Activated T-helper 9 cell treated with anti-CD3 and anti-CD28 coated beads, Interleukin-2, amount 50 U/mL, for 16 hours (primary cell): ENCODE data around the gene SIK3.

ENCODE experiments used
- DNase-seq: peaks from one replicate; pipeline ENCODE4 v3.0.0-alpha.2; 2020; ENCODE audit warnings: low read depth

The SIK3 gene

GRCh38 chr11:116970485-116971292 lies 127.5 kb downstream of the SIK3 start:
- DNase-seq: no peak

DNA sequence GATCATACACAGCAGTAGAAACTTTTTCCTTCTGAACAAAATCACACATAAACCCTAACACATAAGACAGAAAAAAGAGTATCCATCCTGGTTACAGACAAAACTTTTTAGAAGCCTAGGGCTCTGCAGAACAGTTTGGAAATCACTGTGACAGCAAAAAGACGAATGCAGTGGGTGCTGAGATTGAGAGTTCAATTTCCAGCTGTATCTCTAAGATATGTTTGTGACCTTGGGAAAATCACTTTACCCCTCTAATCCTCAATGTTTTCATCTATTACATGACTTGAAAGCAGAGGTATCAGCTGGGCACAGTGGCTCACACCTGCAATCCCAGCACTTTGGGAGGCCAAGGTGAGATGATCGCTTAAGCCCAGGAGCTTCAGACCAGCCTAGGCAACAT lies 128.5 kb downstream of the SIK3 start:
- no peak for DNase-seq

- DNase-seq: no peak
Measured at GRCh38 chr11:116964269-116964668, 134.0 kb downstream of the SIK3 start.

- DNase-seq: no peak
Measured at GRCh38 chr11:116963813-116964212, 134.4 kb downstream of the SIK3 start.

DNA sequence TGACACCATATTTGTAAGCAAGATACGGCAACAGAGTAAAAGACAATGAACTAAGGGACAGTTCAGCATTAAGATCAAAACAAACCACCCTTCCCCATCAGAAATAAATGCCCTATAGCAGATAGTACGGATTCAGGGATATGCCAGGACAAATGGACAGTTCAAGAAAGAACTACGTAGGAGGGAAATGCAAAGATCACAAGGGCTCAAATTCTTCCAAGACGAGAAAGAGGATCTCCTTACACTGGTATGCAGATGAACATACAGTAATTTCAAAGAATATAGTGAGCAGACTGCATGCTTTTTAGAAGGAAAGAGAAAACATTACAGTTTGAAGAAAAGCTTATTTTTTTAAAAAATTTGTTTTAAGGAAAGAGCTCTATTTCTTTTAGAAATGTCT lies 136.1 kb downstream of the SIK3 start:
- no peak for DNase-seq

DNA sequence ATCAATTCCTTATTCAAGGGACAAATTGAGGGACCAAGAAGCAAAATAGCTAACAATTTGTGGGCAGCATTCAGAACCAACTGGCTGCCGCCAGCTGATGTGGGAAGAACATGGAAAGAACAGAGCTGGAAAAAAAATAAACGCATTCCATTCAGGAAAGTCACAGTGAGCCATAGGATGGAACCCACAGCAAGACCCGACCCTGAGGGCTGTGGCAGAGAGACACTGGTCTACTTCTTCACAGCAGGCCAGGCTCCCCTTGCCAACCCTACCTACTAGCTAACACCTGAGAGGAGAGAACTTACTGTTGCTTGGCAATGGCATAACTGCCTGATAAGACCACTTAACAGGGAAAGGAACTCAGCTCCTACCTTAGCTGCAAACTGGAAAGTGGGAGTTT lies 137.3 kb downstream of the SIK3 start:
- no peak for DNase-seq

DNA sequence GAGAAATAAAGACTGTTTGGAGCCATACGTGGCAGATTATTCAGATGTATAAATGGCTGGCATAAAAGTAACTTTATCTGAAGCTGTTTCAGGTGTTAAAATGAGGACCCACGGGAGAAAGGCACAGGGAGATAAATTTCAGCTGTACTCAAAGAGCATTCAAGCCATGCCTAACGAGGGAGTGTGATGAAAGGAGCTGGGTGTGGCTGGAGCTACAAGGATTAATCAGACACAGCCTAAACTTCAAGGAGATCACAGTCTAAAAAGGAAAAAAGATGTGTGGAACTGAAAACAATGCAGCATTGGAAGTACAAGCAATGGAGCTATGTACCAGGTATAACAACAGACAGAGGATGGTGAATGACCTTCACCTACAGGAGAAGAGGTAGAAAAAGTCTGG lies 140.0 kb downstream of the SIK3 start:
- DNase-seq: no peak

DNA sequence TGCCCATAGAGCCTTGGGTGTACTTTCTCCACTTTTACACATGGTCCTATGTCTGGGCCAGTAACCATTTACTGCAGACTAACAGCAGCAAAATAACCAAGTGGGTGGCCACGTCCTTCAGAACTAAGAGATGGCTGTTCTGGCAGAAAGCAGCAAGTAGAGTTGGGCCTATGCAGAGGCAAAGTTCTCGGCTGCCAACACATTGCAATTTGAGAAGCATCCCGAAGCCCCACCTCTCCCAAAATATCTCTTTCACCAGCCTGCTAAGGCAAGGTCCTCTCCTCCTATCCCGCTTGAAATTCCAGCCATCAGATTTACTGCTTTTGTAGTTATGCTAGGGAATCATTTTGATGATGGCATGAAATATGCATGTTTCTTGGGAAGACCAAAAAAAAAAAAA lies 142.3 kb downstream of the SIK3 start:
- DNase-seq: no peak

GRCh38 chr11:116955548-116955947 lies 142.7 kb downstream of the SIK3 start:
- no peak for DNase-seq

GRCh38 chr11:116953530-116954285 lies 144.5 kb downstream of the SIK3 start:
- DNase-seq: no peak

GRCh38 chr11:116951762-116952161 lies 146.5 kb downstream of the SIK3 start:
- DNase-seq: no peak

- no peak for DNase-seq
Measured at GRCh38 chr11:116950210-116950609, 148.0 kb downstream of the SIK3 start.

GRCh38 chr11:116948391-116948790 lies 149.8 kb downstream of the SIK3 start:
- peak; percentile 15 for DNase-seq

DNA sequence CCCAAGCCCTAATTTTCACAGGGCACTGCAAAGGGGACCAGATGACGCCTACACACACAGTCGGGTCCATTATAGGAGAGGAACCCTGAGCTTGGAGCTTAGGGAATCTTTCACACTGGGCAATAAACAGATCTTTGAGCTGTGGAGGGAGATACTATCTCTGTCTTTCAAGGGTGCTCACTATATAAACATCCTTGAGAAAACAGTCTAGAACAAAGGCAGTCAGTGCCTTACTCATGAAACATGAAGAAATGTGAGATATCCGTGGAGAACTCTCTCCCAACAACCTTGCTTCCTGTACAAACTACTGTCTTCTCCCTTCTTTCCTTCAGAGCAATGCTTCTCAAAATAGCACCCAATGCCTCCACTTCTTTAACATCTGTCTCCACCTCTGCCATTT lies 151.8 kb downstream of the SIK3 start:
- no peak for DNase-seq

- DNase-seq: no peak
Measured at GRCh38 chr11:116939499-116939898, 158.7 kb downstream of the SIK3 start.

DNA sequence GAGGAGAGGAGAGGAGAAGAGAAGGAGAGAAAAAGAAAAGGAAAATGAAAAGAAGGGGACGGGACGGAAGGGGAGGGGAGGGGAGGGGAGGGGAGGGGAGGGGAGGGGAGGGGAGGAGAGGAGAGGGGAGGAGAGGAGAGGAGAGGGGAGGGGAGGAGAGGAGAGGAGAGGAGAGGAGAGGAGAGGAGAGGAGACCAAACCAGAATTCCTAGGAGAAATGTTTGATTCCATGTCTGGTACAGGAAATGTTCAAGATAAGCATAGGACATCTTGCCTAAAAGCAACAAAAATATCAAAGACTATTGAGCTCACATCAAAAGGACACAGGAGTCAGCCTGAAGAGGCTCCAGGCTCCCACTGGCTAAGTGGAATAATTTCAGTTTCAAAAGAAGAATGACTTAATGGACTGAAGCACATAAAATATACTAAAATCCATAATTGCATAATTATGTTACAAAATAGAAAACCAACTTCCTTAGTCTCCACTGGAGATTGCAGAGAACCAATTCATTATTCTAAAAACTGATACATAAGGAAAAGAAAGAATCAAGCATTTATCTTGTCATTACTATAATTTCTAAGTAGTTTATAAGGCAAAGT lies 159.7 kb downstream of the SIK3 start:
- DNase-seq: no peak

- no peak for DNase-seq
Measured at GRCh38 chr11:116936754-116937446, 161.3 kb downstream of the SIK3 start.

GRCh38 chr11:116935514-116935913 lies 162.7 kb downstream of the SIK3 start:
- DNase-seq: no peak

DNA sequence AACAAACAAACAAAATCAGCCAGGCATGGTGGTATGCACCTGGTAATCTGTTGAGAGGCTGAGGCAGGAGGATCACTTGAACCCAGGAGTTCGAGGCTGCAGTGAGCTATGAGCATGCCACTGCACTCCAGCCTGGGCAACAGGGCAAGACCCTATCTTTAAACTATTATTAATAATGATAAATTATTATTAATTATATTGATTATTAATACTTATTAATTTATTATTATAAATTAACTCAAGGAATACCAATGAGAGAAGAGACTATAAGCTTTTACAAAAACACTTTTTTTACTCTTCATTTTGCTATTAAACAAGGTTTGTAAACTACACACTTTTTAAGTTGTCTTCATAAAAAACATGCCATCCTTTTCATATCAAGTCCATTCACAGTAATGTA lies 163.1 kb downstream of the SIK3 start:
- no peak for DNase-seq

- DNase-seq: no peak
Measured at GRCh38 chr11:116933961-116934360, 164.3 kb downstream of the SIK3 start.

- DNase-seq: no peak
Measured at GRCh38 chr11:116932181-116932580, 166.0 kb downstream of the SIK3 start.

DNA sequence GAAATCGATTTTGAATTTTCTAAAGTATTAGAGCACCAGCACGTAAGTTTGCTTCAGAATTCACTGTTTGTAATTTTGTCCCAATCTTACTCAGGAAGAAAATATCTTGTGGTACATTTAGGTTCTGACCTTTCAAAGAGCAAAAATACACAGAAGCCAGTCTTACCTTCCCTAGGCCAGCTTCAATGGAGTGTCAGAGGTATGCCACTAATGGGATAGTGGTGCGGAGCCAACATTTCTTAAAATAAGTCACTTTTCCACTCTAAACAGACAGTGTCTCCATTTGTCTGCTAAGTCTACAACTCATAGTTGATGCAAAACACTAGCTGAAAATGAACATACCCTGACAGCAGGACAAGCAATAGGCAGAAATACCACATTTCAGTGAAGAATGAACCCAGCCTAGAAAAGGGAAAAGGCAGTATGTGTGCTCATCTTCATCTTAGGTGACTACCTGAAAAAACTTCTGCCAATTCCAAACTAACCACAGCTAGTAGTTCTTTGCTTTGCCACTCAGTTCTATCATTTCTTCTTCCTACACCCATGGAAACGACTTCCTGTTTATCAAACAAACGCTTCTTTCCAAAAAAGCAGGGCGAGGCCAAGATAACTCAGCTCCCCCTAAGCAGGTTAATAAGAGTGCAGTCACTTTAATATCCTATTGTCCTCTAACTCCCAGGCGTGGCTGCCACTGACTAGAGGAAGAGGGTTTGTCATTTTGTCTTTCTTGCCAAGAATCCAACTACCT lies 166.8 kb downstream of the SIK3 start:
- DNase-seq: no peak
